Activated CD4-positive, alpha-beta T cell treated with anti-CD3 and anti-CD28 coated beads, Interleukin-2, amount 10 ng/mL, durations not matched to agents 24 days and 14 days (primary cell): ENCODE measurements around the gene CFAP410. TPM values are rescaled to one million over a fixed set of nuclear protein-coding genes. Genes with fewer than 3 reads are reported as not detected.
A peak's percentile ranks its signal among the peaks of the same experiment; 100 is the strongest.
"Not testable (repeated sequence)": the region's sequence is repeated elsewhere in the genome, so short reads cannot be mapped to it uniquely, and the experiment has no call there.

ENCODE experiments used
- DNase-seq: peaks from one replicate; pipeline ENCODE4 v3.0.0; 2022
- H3K27ac Mint-ChIP-seq: one replicate; pipeline ENCODE4 v1.8.0; 2022; ENCODE audit warnings: mild to moderate bottlenecking, mixed read lengths
- H3K27me3 Mint-ChIP-seq: one replicate; pipeline ENCODE4 v1.8.0; 2022; ENCODE audit warnings: mixed read lengths
- H3K36me3 Mint-ChIP-seq: one replicate; pipeline ENCODE4 v1.8.0; 2022; ENCODE audit warnings: low read depth, mild to moderate bottlenecking, mixed read lengths
- H3K4me1 Mint-ChIP-seq: one replicate; pipeline ENCODE4 v1.8.0; 2021; ENCODE audit warnings: mixed read lengths
- H3K4me3 Mint-ChIP-seq: one replicate; pipeline ENCODE4 v1.8.0; 2022; ENCODE audit warnings: mild to moderate bottlenecking, moderate library complexity, mixed read lengths
- H3K9me3 Mint-ChIP-seq: one replicate; pipeline ENCODE4 v1.8.0; 2021; ENCODE audit warnings: mixed read lengths
- intact Hi-C: fragments of 100-400 bp; cut with micrococcal nuclease; formaldehyde crosslinking; loops from one replicate; pipeline ENCODE4 v1.15.1; 2023
- total RNA-seq: library from RNA; stranded (reverse); gene quantifications from 2 replicates; pipeline ENCODE4 v1.2.3, GENCODE V29; 2022

Gene CFAP410
- total RNA-seq, 1 donor from 2014 or later: 18.5 TPM

GRCh38 chr21:44350773-44351481 is 11.7 kb upstream of the CFAP410 start:
- Mint-ChIP-seq H3K27ac (no peak overlapping the region), H3K4me1 (peaks cover 38% of the 10 kb centered on the region), H3K27me3 (peaks cover 22% of the 10 kb centered on the region), H3K9me3 (no peaks in the 10 kb centered on the region), H3K4me3 (no peak overlapping the region), H3K36me3 (peaks cover 12% of the 10 kb centered on the region)
- intact Hi-C loops: no loop called here
- no peak for DNase-seq

- intact Hi-C loops: no loop called here
- no peak overlapping the region for H3K4me3 Mint-ChIP-seq
- no peak overlapping the region for H3K27ac Mint-ChIP-seq
- DNase-seq: no peak
- peaks cover 31% of the 10 kb centered on the region for H3K4me1 Mint-ChIP-seq
- H3K27me3 Mint-ChIP-seq: peaks cover 22% of the 10 kb centered on the region
- no peaks in the 10 kb centered on the region for H3K9me3 Mint-ChIP-seq
- peaks cover 6% of the 10 kb centered on the region for H3K36me3 Mint-ChIP-seq
Observed at GRCh38 chr21:44349847-44350772, 10.9 kb upstream of the CFAP410 start.

- peaks cover 24% of the 10 kb centered on the region for H3K4me1 Mint-ChIP-seq
- no peak overlapping the region for H3K27ac Mint-ChIP-seq
- H3K27me3 Mint-ChIP-seq: peaks cover 22% of the 10 kb centered on the region
- intact Hi-C loops: no loop called here
- peaks cover under 1% of the 10 kb centered on the region for H3K36me3 Mint-ChIP-seq
- no peaks in the 10 kb centered on the region for H3K9me3 Mint-ChIP-seq
- H3K4me3 Mint-ChIP-seq: no peak overlapping the region
- no peak for DNase-seq
Observed at GRCh38 chr21:44349416-44349846, 10.2 kb upstream of the CFAP410 start.

- Mint-ChIP-seq H3K27me3 (peaks cover 22% of the 10 kb centered on the region), H3K27ac (no peak overlapping the region), H3K4me1 (peaks cover 18% of the 10 kb centered on the region), H3K4me3 (no peak overlapping the region), H3K9me3 (no peaks in the 10 kb centered on the region), H3K36me3 (no peaks in the 10 kb centered on the region)
- intact Hi-C loops: no loop called here
- no peak for DNase-seq
Observed at GRCh38 chr21:44348861-44349260, 9.7 kb upstream of the CFAP410 start.

- H3K27ac Mint-ChIP-seq: no peak overlapping the region
- H3K27me3 Mint-ChIP-seq: peaks cover 22% of the 10 kb centered on the region
- intact Hi-C loops: no loop called here
- no peaks in the 10 kb centered on the region for H3K9me3 Mint-ChIP-seq
- H3K36me3 Mint-ChIP-seq: no peaks in the 10 kb centered on the region
- no peak for DNase-seq
- no peak overlapping the region for H3K4me3 Mint-ChIP-seq
- H3K4me1 Mint-ChIP-seq: peaks cover 10% of the 10 kb centered on the region
Observed at GRCh38 chr21:44347911-44348451, 8.8 kb upstream of the CFAP410 start.

GRCh38 chr21:44345495-44345894 is 6.3 kb upstream of the CFAP410 start:
- H3K4me3 Mint-ChIP-seq: no peak overlapping the region
- H3K4me1 Mint-ChIP-seq: peaks cover 1% of the 10 kb centered on the region
- intact Hi-C loops: no loop called here
- no peak overlapping the region for H3K27ac Mint-ChIP-seq
- H3K9me3 Mint-ChIP-seq: no peaks in the 10 kb centered on the region
- H3K27me3 Mint-ChIP-seq: peaks cover 19% of the 10 kb centered on the region
- H3K36me3 Mint-ChIP-seq: no peaks in the 10 kb centered on the region
- DNase-seq: no peak

- Mint-ChIP-seq H3K27me3 (peaks cover 19% of the 10 kb centered on the region), H3K27ac (no peak overlapping the region), H3K36me3 (no peaks in the 10 kb centered on the region), H3K9me3 (no peaks in the 10 kb centered on the region), H3K4me3 (no peak overlapping the region), H3K4me1 (peaks cover 8% of the 10 kb centered on the region)
- no peak for DNase-seq
- intact Hi-C loops: no loop called here
Observed at GRCh38 chr21:44344541-44345183, 5.5 kb upstream of the CFAP410 start.

- H3K27ac Mint-ChIP-seq, H3K4me3 Mint-ChIP-seq, DNase-seq, H3K27me3 Mint-ChIP-seq, intact Hi-C loops, H3K36me3 Mint-ChIP-seq, H3K9me3 Mint-ChIP-seq: not testable (repeated sequence)
- H3K4me1 Mint-ChIP-seq: peaks cover 12% of the 10 kb centered on the region
Observed at GRCh38 chr21:44342981-44343380, 3.8 kb upstream of the CFAP410 start.

GRCh38 chr21:44341726-44342458 is 2.7 kb upstream of the CFAP410 start:
- H3K27ac Mint-ChIP-seq, DNase-seq, H3K4me3 Mint-ChIP-seq, H3K9me3 Mint-ChIP-seq, H3K36me3 Mint-ChIP-seq, H3K27me3 Mint-ChIP-seq, intact Hi-C loops: not testable (repeated sequence)
- peaks cover 13% of the 10 kb centered on the region for H3K4me1 Mint-ChIP-seq

- intact Hi-C loops: loop anchor here (2.0 to 5.0 kb wide), 6 partner anchors 41 to 1849 kb away; partner anchors contain the start of genes PCBP3, PKNOX1 and PTTG1IP
- Mint-ChIP-seq H3K4me3 (peak overlapping the region; percentile 52), H3K27ac (peak overlapping the region; percentile 70), H3K4me1 (peaks cover 13% of the 10 kb centered on the region), H3K27me3 (no peaks in the 10 kb centered on the region), H3K36me3 (peaks cover 4% of the 10 kb centered on the region), H3K9me3 (no peaks in the 10 kb centered on the region)
- peak; percentile 80 for DNase-seq
Observed at GRCh38 chr21:44337941-44338895, 972 bp downstream of the CFAP410 start.

- Mint-ChIP-seq H3K27ac (peak overlapping the region; percentile 58), H3K36me3 (peaks cover 4% of the 10 kb centered on the region), H3K4me1 (peaks cover 13% of the 10 kb centered on the region), H3K27me3 (no peaks in the 10 kb centered on the region), H3K4me3 (peak overlapping the region; percentile 50), H3K9me3 (no peaks in the 10 kb centered on the region)
- intact Hi-C loops: loop anchor here (5.0 kb wide), 4 partner anchors 40 to 1850 kb away; partner anchors contain the start of genes PCBP3 and PKNOX1
- no peak for DNase-seq
Observed at GRCh38 chr21:44337449-44337848, 1.7 kb downstream of the CFAP410 start.
